HG03354 (cell line): ENCODE data around the gene TSPAN2.
A peak's percentile ranks its signal among the peaks of the same experiment; 100 is the strongest.

Experiments used
- ATAC-seq: cut with Tn5 transposase; IDR thresholded peaks from one replicate; pipeline ENCODE4 v1.9.1; 2021; ENCODE audit warnings: mild to moderate bottlenecking; ENCODE audit not compliant: unreplicated experiment, poor library complexity, severe bottlenecking

TSPAN2 gene

DNA sequence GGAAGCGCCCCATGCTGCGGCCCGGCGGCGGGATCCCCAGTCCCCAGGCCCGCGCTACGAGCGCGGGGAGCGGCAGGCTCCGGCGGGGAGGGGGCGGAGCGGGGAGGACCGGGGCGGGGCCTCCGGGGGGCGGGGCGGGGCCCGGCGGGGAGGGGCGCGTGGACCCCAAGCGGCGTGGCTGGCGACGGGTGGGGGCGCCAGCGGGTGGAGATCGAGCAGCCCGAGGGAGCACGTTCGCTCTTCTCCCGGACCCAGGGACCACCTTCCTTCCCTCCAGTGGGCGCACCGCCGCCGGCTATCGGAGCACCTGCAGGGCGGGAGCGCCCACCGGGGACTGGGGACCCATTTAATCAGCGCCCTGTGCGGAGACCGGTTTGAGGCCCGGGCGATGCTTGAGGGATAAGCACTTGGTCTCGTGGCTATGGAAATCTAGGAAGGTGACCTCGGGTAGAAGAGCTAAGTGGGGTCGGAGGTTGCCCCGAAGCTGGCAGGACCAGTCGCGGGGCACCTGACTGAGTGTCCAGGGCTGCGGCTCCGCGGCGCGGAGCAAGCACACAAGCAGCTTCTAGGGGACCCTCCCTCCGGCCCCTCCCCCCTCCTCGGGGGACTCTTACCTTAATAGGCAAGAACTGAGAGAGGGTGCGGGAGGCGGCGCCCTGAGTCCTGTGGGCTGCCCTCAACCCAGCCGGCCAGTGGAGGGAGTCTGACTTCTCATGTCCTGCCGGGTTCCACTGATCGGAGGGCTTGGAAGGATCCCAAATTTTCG, at the start of gene TSPAN2:
Gene TSPAN2 (minus strand): TSS at position 84 of the 766 bp plus-strand sequence. CDS start 71 bp downstream, at position 13.
- peak; percentile 46 for ATAC-seq

DNA sequence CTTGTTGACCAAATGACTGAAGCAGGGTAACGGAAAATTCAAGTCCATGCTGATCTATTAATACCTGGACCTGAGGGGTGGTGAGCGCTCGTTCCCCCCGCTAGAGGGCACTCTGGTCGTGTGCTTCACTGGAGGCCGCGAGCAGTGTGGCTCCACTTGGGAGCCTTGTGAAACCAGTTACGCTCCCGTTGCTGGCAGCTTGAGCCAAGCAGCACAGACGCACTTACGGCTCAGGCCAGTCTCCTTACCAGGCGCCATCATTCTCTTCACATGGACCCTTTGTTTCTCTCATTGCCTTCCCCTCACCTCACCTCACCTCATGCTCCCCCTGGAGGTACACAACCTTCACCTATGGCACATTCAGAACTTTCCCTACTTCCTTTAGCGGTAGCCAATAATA, 49.7 kb upstream of the TSPAN2 start:
- ATAC-seq: peak; percentile 95

DNA sequence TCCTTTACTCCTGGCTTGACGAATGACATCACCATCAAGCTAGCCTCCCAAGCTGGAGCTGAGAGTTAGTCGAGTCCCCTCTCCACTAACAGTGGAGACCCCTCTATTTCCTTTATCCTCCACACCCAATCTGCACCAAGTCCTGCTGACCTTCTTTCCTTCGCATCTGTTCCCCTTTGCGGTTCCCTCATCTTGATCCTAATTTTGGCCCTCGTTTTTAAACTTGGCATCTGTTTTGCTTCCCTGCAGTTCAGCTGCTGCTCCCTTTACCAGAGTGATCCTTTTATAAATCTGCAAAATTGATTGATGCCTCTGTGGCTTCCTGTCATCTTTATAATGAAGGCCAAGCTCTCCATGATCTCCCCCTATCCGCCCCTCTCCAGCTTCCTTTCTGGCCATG, 49.0 kb upstream of the TSPAN2 start:
- ATAC-seq: no peak

DNA sequence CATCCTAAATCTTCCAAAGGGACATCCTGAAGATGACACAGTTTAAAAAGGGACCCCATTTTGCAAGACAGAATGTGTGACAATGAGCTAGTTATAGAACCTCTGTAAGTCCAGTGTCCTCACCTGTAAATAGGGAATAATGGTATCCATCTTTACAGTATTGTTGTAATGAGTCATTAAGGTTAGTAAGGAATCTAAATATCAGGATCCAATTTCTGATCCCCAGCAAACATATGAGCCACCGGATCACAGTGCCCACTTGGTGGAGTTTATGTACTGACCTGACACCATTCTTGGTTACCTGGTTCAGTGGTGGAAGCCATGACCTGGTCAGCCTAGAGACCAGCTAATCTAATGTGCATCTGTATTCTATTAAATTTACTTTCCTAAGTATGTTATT, 47.9 kb upstream of the TSPAN2 start:
- ATAC-seq: no peak

DNA sequence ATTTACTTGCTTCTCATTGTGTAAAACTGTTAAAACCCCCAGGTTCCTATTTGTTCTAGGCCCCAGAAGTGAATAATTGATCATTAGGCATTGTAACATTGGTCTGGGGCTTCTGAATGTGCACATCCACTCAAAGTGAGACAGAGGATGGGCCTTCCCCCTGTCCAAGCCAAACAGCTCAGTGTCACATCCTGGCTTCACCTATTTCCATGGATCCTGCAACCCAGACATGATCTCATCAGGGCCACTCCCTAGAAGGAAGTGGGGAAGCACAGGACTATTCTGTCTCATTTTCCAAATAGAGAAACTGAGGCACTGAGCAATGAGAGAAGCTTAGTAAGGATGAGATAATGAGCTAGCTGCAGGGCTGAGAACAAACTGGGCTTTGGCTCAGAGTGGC, 47.4 kb upstream of the TSPAN2 start:
- no peak for ATAC-seq

DNA sequence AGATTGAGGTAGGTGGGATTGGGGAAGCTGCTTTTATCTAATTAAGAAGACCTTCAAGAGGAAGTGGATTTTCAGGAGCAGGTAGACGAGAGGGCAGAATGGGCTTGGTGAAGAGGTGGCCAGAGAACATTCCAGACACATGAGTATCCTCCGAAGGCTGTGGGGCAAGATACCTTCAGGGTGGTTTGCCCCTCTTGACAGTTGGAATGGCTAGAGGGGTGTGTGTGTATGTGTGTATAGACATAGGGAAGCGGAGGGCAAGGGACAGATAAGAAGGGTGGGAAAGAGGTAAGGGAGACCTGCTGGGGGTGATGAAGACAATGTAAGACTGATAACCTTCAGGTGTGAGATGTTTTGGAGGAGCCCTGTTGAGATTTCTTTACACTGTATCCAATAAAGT, 46.8 kb upstream of the TSPAN2 start:
- ATAC-seq: no peak

DNA sequence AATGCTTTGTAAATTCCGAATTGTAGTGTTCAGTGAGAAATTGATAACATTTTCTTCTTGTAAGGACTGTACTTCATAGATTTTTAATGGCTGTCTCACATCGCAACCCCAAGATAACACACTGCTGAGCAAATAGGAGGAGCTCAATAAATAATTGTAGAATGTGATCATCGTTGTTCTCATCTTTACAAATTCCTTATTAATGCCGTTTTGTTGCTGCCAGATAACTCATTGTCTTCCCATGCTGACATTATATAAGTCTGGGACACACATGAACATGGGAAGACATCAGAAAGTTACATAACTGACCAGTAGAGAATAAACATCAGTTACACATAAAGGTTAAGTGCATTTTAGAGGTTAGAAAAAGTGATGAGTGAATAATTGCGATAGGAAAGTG, 46.4 kb upstream of the TSPAN2 start:
- no peak for ATAC-seq

DNA sequence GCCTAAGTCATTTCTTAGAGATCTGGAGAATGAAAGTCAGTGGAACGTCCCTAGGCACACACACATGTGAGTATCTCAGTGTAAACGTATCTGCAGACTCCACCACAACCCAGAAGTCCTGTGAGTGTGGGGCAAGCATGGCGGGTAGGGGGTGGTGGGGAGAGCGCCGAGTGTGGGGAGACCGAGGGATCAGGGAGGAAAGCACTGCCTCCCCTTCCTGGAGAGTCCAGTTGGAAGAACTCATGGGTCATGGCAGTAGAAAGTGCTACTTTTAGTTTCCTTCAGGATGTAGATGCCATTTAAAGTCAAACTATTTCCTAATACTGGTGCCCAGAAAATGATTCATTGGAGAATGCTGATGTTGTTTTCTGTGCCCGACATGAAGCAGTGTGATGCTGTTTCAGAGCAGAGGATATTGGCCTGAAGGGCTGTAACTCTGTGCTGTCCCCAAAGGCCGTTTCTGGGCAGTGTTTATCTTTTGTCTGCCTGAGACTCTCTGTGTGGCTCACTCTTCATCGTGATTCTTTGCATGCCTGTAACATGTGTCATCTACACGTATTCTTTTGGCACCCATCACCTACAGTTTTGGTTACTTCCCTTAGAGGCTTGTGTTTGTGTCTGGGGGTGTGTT, 45.7 kb upstream of the TSPAN2 start:
- no peak for ATAC-seq

DNA sequence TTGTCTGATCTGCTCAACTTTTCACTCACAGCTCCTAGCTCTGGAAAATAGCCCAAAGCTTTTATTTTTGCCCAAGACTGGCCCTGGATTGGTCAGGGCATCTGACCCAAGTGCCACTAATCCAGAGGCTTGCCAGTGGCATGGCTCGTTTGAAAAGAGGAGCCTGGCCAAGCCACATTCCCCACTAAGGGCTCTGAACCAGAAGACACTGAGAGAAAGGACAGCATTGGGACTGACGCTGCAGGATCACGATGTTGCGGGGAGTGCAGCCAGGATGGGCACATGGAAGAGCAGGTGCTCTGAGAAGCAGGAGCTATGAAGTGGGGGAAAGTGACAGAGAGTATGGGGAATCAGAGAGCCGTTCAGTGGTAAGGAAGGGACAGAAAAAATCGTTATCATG, 44.9 kb upstream of the TSPAN2 start:
- no peak for ATAC-seq

DNA sequence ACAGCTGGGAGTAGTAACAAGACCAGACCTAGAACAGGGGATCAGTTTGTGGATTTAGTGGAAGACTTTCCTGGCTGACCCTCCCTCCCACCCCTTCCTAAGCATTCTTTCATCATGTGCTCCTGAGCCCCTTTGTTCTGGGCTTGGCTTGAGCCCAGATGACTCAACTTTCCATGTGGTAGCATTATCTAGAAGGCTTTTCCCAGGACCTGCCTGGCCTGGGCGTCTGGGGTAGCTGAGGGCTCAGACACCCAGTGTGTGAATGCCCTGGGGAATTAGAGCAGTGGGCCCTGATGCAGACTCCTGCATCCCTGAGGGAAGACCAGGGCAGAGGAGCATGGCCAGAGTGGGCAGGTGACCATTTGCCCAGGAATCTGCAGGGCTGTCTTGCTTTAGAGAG, 44.1 kb upstream of the TSPAN2 start:
- no peak for ATAC-seq

DNA sequence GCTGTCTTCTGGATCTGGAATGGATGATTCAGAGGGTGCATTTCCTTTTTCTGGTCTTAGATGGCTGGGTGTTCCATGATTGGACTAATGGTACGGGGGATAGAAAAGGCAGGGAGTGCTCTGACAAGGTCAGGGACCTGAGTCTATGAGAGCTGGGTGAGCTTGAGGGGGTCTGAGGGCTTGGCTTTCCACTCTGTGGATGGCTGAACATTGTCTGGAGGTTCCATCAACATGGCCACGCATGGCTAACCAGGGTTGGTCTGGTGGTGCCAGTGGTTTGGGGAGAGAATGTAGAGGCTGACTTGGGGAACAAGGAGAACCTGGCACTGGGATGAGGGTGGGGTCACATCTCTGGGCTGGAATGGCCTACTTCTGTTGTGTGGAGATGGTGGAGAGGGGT, 41.5 kb upstream of the TSPAN2 start:
- no peak for ATAC-seq

DNA sequence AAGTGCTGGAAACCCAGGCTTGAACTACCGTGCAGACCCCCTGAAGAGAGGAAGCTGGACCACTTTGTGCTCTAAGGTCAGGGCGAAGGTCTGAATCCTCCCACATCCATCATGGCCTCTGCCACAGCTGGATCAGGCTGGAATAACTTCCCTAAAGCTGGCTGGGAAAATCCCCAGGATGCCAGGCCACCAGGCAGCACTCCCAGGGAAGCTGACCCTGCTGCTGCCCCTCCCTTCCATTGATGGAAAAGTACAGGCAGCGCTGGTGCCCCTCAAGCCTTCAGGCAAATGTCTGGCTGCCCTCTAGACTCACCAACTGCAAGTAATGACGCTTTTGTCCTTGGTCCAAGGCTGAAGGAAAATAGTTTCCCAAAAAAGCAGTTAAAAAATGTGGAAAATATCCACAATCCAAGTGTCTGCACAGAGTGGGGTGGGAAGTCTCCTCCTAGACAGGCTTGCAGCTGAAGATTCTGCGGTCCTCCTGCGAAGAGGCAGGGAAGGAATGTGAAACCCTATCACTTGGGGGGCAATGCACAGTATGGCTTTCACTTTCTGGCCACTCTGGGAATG, 39.9 kb upstream of the TSPAN2 start:
- no peak for ATAC-seq

DNA sequence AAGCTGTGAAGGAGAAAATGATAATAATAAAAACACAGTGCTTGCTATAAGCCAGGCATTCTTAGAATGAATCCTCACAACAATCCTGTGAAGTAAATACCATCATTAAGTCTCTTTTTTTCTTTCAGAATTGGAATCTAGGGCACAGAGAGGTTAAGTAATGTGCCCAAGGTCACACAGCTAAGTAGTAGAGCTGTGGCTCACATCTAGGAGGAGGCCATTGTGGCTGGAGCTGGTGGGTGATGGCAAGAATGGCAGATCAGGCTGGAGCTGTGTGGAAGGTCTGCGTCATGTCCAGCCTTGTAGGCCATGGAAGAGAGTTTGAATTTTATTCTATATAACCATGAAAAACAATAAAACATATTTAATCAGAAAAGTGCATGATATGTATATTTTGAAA, 38.2 kb upstream of the TSPAN2 start:
- ATAC-seq: no peak

DNA sequence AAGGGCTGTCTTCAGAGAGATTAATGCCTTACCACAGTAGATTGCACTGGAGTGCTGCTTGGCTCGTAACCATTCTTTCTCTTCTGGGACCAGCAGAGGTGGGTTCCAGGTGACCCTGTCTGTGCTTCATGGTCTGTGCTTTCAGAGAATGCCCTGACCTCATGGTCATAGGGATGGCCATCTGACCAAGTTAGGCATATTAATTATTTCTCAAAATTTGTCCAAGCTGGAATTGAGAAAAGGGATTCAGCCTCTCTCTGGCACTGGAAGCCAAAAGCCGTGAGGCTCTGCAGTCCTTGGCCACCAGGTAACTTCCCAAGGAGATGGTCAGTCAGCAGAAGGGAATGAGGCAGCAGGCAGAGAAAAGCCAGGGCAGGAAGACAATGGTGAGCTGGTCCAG, 37.2 kb upstream of the TSPAN2 start:
- no peak for ATAC-seq

DNA sequence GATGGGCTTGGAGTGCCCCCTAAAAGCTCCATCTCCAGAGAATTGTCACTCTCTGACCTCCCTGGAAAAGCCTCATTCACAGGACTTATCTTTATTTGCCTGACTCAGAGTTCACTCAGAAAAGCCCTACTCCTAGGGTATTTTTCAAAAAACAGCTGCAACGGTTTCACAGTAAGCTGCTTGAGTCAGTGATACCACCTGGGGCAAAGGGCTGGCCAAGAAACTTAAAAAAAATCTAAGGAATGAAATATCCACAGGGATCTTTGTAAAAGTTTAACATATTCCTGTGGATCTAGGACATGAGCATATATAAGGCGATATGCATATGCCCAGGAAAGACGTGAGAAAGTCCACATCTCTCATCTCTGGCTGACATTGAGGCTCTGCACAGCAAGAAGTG, 33.8 kb upstream of the TSPAN2 start:
- no peak for ATAC-seq

DNA sequence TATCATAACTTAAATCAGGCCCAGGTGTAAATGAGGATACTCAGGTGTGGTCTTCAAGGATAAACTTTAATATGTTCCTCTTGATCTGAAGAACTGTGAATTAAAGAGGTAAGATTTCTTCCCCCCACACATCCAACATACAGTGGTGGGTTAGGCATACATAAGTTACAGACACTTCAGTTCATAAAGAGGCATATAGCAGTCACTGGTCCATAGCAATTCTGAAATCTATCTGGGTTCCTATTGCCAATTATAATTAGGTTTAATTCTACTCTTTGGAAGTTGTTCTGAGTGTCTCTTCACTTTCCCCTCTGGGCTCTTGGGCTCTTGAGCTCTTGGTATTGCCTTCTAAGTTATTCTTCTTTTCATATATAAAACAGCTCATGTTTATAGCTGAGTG, 32.5 kb upstream of the TSPAN2 start:
- ATAC-seq: no peak

DNA sequence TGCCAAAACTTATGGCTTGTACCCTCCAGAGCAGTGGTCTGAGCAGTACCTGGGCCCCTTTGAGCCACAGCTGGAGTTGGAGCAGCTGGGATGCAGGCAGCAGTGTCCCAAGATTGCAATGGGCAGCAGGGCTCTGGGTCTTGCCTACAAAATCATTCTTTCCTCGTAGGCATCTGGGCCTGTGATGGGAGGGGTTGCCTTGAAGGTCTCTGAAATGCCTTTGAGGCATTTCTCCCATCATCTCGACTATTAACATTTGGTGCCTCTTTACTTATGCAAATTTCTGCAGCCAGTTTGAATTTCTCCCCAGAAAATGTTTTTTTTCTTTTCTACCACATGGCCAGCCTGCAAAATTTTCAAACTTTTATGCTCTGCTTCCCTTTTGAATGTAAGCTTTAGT, 31.0 kb upstream of the TSPAN2 start:
- ATAC-seq: no peak

DNA sequence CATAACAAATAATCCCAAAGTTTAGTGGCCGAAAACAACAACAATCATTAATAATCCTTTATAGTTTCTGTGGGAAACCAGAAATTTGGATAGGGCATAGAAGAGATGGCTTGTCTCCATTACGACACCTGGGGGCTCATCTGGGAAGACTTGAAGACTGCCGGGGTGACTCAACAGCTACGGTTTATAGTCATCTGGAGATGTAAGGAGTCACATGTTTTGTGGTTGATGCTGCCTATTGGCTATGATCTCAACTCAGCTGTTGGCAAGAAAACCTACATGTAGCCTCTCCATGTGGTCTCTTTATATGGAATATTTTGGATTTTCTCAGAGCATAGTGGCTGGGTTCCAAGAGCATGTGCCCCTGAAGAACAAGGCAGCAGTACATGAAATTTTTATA, 29.3 kb upstream of the TSPAN2 start:
- no peak for ATAC-seq

DNA sequence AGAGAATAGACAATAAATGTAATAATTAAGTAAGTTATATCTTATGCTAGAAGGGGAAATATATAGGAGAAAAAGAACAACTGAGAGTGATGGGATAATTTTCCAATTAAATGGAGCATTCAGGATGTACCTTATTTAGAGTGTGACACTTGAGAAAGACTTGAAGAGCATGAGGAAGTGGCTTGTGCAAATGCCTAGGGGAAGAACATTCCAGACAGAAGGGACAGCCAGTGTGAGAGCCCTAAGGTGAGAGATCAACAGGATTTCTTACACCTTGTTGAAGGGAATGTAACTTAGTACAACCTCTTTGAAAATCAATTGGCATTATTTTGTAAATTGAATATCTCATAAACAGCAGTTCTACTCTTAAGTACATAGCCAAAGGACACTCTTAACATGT, 28.8 kb upstream of the TSPAN2 start:
- ATAC-seq: no peak

DNA sequence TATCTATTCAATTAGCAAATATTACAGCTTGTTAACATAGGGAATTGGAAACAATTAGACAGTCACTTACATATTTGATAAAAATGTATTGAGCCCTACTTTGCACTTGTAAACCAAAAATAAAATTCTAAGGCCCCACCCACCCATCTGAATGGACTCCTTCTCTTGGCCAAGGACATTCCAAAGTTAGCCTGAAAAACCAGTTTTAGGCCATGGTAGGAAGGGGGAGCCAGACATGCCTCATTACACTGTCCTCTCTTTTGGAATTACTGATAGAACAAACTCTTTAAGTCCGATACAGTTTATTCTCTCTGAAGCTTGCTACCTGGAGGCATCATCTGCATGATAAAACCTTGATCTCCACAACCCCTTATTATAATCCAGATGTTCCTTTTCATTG, 28.0 kb upstream of the TSPAN2 start:
- no peak for ATAC-seq

DNA sequence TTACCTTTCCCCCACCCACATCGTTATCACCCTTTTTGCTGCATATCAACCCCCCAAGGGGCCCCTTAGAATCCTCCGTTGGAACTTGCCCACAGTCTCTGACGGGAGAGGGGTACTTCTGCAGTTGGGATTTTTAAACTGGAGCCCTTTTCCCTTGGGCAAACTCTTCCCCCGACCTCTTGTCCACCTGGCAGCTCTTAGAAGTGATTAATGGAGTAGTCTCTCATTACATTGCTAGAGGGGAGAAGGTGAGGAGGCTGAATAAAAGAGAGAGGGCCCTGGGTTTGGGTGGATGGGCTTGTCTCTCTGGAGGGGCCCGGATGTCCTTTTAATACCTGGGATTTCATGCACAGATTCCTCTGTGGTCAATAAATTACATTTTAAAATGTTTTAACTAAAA, 27.2 kb upstream of the TSPAN2 start:
- no peak for ATAC-seq
